K562 (cell line): Measurements from ENCODE around the gene TFDP1. TPM values are rescaled to one million over a fixed set of nuclear protein-coding genes. Genes with fewer than 3 reads are reported as not detected.

Source experiments
- ATAC-seq: fragments of 200-7000 bp; cut with Tn5 transposase; 3 replicates; pipeline ENCODE4 v1.9.1; 2020; ENCODE audit warnings: moderate library complexity
- BruUV-seq: library from RNA; stranded (reverse); fragments of 400-500 nt; replicated peaks from 2 replicates; lab custom pipeline; 2021; lab: Mats Ljungman, UMichigan
- CTCF ChIA-PET: fragments of 300-600 bp; formaldehyde crosslinking; extraction: SDS; loops from one replicate; lab custom pipeline; 2021; ENCODE audit warnings: low intra/inter-chr PET ratio; lab: Yijun Ruan, JAX
- POLR2A ChIA-PET: fragments of 300-600, 350-650 bp; sonication (Branson Sonifier 250); formaldehyde crosslinking; extraction: SDS; loops from one replicate; lab custom pipeline; 2021; ENCODE audit warnings: antibody characterized with exemption, inconsistent platforms; lab: Yijun Ruan, JAX
- DNase-seq, 4 experiments: peaks; one replicate each; pipeline versions ENCODE4 v3.0.0 to v3.0.0-alpha.2; 2011 to 2018; ENCODE audit warnings: low spot score in 3 of 4, mixed read lengths in 3 of 4; ENCODE audit errors: extremely low read depth in 1 of 4
- FAIRE-seq: peaks from 2 replicates; lab custom pipeline; 2011; peaks lifted over from hg19 to GRCh38; lab: Jason Lieb, UNC
- H2AFZ ChIP-seq: 2 replicates; pipeline ENCODE4 v1.6.0; 2011; ENCODE audit warnings: low read depth, low read length, control low read depth, inconsistent platforms
- H3K27ac ChIP-seq: fragments of 200-600 bp; 3 replicates; pipeline ENCODE4 v1.8.0; 2011; ENCODE audit warnings: low read depth, mild to moderate bottlenecking, control low read depth, inconsistent platforms, low read length, moderate library complexity, mixed read lengths; ENCODE audit errors: extremely low read depth
- H3K27me3 ChIP-seq, 2 experiments: fragments of 300-600 bp in 1 of 2; 2 replicates in 1 of 2; 3 replicates in 1 of 2; pipeline versions ENCODE4 v1.6.0 to v1.8.0; 2011; ENCODE audit warnings: inconsistent platforms in 2 of 2, low read length in 2 of 2, mild to moderate bottlenecking in 1 of 2, mixed read lengths in 1 of 2, moderate library complexity in 1 of 2; ENCODE audit not compliant: control insufficient read depth in 2 of 2, insufficient read depth in 2 of 2
- H3K36me3 ChIP-seq: fragments of 300-600 bp; 3 replicates; pipeline ENCODE4 v1.8.0; 2011; ENCODE audit warnings: mild to moderate bottlenecking, low read length, inconsistent platforms; ENCODE audit not compliant: control insufficient read depth, insufficient read depth
- H3K4me1 ChIP-seq, 2 experiments: fragments of 200-600 bp in 1 of 2; replicated peaks in 1 of 2; 2 replicates in 1 of 2; 3 replicates in 1 of 2; pipeline versions ENCODE4 v1.5.1 to v1.8.0; 2011; ENCODE audit warnings: inconsistent platforms in 2 of 2, low read length in 2 of 2, mild to moderate bottlenecking in 1 of 2, mixed read lengths in 1 of 2, moderate library complexity in 1 of 2; ENCODE audit not compliant: control insufficient read depth in 2 of 2, insufficient read depth in 2 of 2
- H3K4me2 ChIP-seq: 2 replicates; pipeline ENCODE4 v1.6.1; 2011; ENCODE audit warnings: low read length, control low read depth, inconsistent platforms, mixed read lengths; ENCODE audit not compliant: insufficient read depth
- H3K4me3 ChIP-seq: fragments of 200-600 bp; sonication (generic), shearing (Covaris generic); 2 replicates; pipeline ENCODE4 v1.5.1; 2016; ENCODE audit warnings: control low read depth, inconsistent platforms
- H3K79me2 ChIP-seq: fragments of 200-600 bp; 3 replicates; pipeline ENCODE4 v1.8.0; 2011; ENCODE audit warnings: low read length, inconsistent platforms; ENCODE audit not compliant: control insufficient read depth, insufficient read depth
- H3K9ac ChIP-seq, 2 experiments: 2 replicates each; pipeline versions ENCODE4 v1.6.0 to v1.6.1; 2011; ENCODE audit warnings: low read depth in 2 of 2, low read length in 2 of 2, control low read depth in 1 of 2, inconsistent platforms in 1 of 2, mild to moderate bottlenecking in 1 of 2, mixed read lengths in 1 of 2; ENCODE audit not compliant: insufficient read depth in 1 of 2
- H3K9me1 ChIP-seq: one replicate; pipeline ENCODE4 v1.6.0; 2011; ENCODE audit warnings: inconsistent platforms, mild to moderate bottlenecking, low read length, moderate library complexity; ENCODE audit not compliant: control insufficient read depth, insufficient read depth
- H3K9me3 ChIP-seq: replicated peaks from 2 replicates; pipeline ENCODE4 v1.5.1; 2011; ENCODE audit warnings: low read depth, low read length, inconsistent platforms; ENCODE audit not compliant: control insufficient read depth, insufficient read depth
- H4K20me1 ChIP-seq: replicated peaks from 2 replicates; pipeline ENCODE4 v1.6.1; 2011; ENCODE audit warnings: low read length, inconsistent platforms, mixed read lengths; ENCODE audit not compliant: control insufficient read depth, insufficient read depth
- DACH1 ChIP-seq: fragments of 450-650 bp; IDR thresholded peaks from 2 replicates; pipeline ENCODE4 v1.6.1; 2018; ENCODE audit not compliant: partially characterized antibody
- GATAD2A ChIP-seq: fragments of 450-650 bp; IDR thresholded peaks from 2 replicates; pipeline ENCODE4 v1.6.1; 2017
- HDAC1 ChIP-seq, 2 experiments: fragments of 450-650 bp; IDR thresholded peaks; 2 replicates each; pipeline ENCODE4 v1.6.1; 2016 to 2017; ENCODE audit warnings: inconsistent platforms in 1 of 2, mild to moderate bottlenecking in 1 of 2, moderate library complexity in 1 of 2
- HLTF ChIP-seq: fragments of 450-650 bp; IDR thresholded peaks from 2 replicates; pipeline ENCODE4 v1.6.1; 2016
- LCOR ChIP-seq: sonication (generic); formaldehyde crosslinking; IDR thresholded peaks from 2 replicates; pipeline ENCODE4 v1.8.0; 2022; ENCODE audit warnings: mild to moderate bottlenecking, missing genetic modification reagents
- MCM2 ChIP-seq: fragments of 450-650 bp; IDR thresholded peaks from 2 replicates; pipeline ENCODE4 v1.6.1; 2017; ENCODE audit warnings: low read depth, mild to moderate bottlenecking
- NEUROD1 ChIP-seq: fragments of 150-350 bp; IDR thresholded peaks from 2 replicates; pipeline ENCODE4 v1.6.1; 2014; ENCODE audit warnings: borderline replicate concordance, low read length, low read depth; ENCODE audit not compliant: partially characterized antibody
- NRF1 ChIP-seq, 2 experiments: fragments of 450-650 bp; IDR thresholded peaks in 1 of 2; conservative IDR thresholded peaks in 1 of 2; 2 replicates each; pipeline ENCODE4 v1.6.1; 2014; ENCODE audit warnings: mild to moderate bottlenecking in 2 of 2
- POLR3G ChIP-seq: IDR thresholded peaks from 2 replicates; pipeline ENCODE4 v1.6.1; 2011; ENCODE audit not compliant: insufficient read length, insufficient replicate concordance; ENCODE audit errors: extremely low read depth
- TEAD2 ChIP-seq: fragments of 450-650 bp; IDR thresholded peaks from 2 replicates; pipeline ENCODE4 v1.6.1; 2016; ENCODE audit warnings: missing genetic modification characterization, control low read depth, missing compliant biosample characterization
- WHSC1 ChIP-seq: IDR thresholded peaks from one replicate; pipeline ENCODE4 v1.6.1; 2012; ENCODE audit warnings: low read length, control low read depth, inconsistent platforms
- ZNF165 ChIP-seq: fragments of 250-450 bp; sonication (Bioruptor Pico); IDR thresholded peaks from 2 replicates; pipeline ENCODE4 v1.4.0; 2020; ENCODE audit warnings: borderline replicate concordance
- ZNF57 ChIP-seq: fragments of 450-650 bp; formaldehyde crosslinking; IDR thresholded peaks from 2 replicates; pipeline ENCODE4 v1.4.0; 2020; ENCODE audit warnings: mild to moderate bottlenecking, moderate library complexity
- ZSCAN29 ChIP-seq: fragments of 450-650 bp; IDR thresholded peaks from 2 replicates; pipeline ENCODE4 v1.6.1; 2017
- ZZZ3 ChIP-seq: fragments of 450-650 bp; IDR thresholded peaks from 2 replicates; pipeline ENCODE4 v1.6.1; 2016; ENCODE audit warnings: antibody characterized with exemption, mild to moderate bottlenecking, moderate library complexity
- WGBS: fragments of 100-300 bp; shearing (Covaris generic); methylation state at CpG from one replicate; pipeline ENCODE4 v1.1.6; 2016; ENCODE audit warnings: low coverage, mixed read lengths; ENCODE audit not compliant: insufficient coverage; ENCODE audit errors: missing lambda C conversion rate; 5-methylcytosine and 5-hydroxymethylcytosine counted together
- in situ Hi-C: fragments of 300-500 bp; cut with MboI; formaldehyde crosslinking; loops from 4 replicates; pipeline ENCODE4 v1.15.0; 2018; ENCODE audit warnings: inconsistent platforms, mixed read lengths
- intact Hi-C: fragments of 100-400 bp; cut with micrococcal nuclease; formaldehyde crosslinking; loops from 2 replicates; pipeline ENCODE4 v1.14.2; 2022
- polyA plus RNA-seq, 8 experiments: library from polyadenylated mRNA; depleted of rRNA in 4 of 8; stranded (reverse) in 5 of 8; unstranded in 3 of 8; fragments of >200 nt; fragmentation: Nextera tagmentation in 2 of 8; fragmentation: Illumina TruSeq in 1 of 8; extraction: Ambion mirVana in 2 of 8; extraction: Trizol in 1 of 8; gene quantifications; 2 replicates each; pipeline versions ENCODE4 v1.2.1 to v1.2.3, GENCODE V29; 2011 to 2014; ENCODE audit warnings: inconsistent platforms in 1 of 8, missing spikeins in 1 of 8
- total RNA-seq, 7 experiments: library from RNA; depleted of rRNA in 6 of 7; stranded (reverse); fragments of >200 nt in 6 of 7; fragmentation: Illumina TruSeq in 2 of 7; extraction: Trizol in 2 of 7; gene quantifications; 2 replicates each; pipeline versions ENCODE4 v1.2.1 to v1.2.3, GENCODE V29; 2011 to 2021; ENCODE audit warnings: low replicate concordance in 1 of 7
- TF ChIP-seq, protein P1 (sequence below): fragments of 450-650 bp; formaldehyde crosslinking; IDR thresholded peaks from 2 replicates; pipeline ENCODE4 v1.4.0; 2020; ENCODE audit warnings: mild to moderate bottlenecking, moderate library complexity
- TF ChIP-seq, protein P2 (sequence below), 2 experiments: fragments of 450-650 bp in 1 of 2; sonication (generic) in 1 of 2; formaldehyde crosslinking in 1 of 2; IDR thresholded peaks in 1 of 2; conservative IDR thresholded peaks in 1 of 2; 2 replicates each; pipeline versions ENCODE4 v1.6.1 to v1.8.1; 2016 to 2023; ENCODE audit warnings: mild to moderate bottlenecking in 2 of 2, moderate library complexity in 2 of 2, inconsistent platforms in 1 of 2, missing genetic modification reagents in 1 of 2
- TF ChIP-seq, protein P3 (sequence below), 2 experiments: fragments of 450-650 bp; IDR thresholded peaks; 2 replicates each; pipeline ENCODE4 v1.6.1; 2016
- TF ChIP-seq, protein P4 (sequence below): sonication (generic); formaldehyde crosslinking; IDR thresholded peaks from 2 replicates; pipeline ENCODE4 v1.8.1; 2023; ENCODE audit warnings: mild to moderate bottlenecking, missing genetic modification reagents

The TFDP1 gene
- total and polyA plus RNA-seq, 9 of the 15 experiments (the other 6 are each of a cell fraction or from before 2014, with no cell fraction given) = 33.8 to 145 (median 69.1) TPM

DNA sequence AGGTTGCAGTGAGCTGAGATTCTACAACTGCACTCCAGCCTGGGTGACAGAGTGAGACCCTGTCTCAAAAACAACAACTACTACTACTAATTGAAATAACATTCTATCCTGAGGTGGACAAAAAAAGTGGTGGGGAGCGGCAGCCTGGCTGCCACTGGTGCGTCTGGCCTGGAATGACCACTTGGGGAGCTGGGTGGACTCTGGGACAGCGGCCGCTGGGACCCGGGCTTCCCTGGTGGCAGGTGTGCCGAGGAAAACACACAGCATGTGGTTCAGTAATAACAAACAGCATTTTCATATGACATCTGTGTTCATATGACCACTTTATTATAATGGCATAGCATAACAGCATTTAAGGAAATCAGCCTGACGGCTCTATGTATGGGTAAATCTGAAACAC lies 33.9 kb downstream of the TFDP1 start:
- no TSS peak for BruUV-seq
- FAIRE-seq (no peak), DNase-seq (no peak), ATAC-seq (no peak)
- Histone ChIP-seq H3K27me3 (no peaks in the 10 kb centered on the region), H3K27ac (no peak overlapping the region), H3K9ac (no peak overlapping the region), H3K79me2 (peaks cover 71% of the 10 kb centered on the region), H3K4me3 (no peak overlapping the region), H4K20me1 (no peaks in the 10 kb centered on the region; the same call in none of the 2 replicates), H3K36me3 (peaks cover 67% of the 10 kb centered on the region; the same call in 2 of the 3 replicates), H3K4me1 (peaks cover 0 to 9% of the 10 kb centered on the region in 2 experiments; a peak in 2 of 5 replicates), H2AFZ (no peak overlapping the region), H3K4me2 (no peak overlapping the region), H3K9me3 (no peaks in the 10 kb centered on the region), H3K9me1 (no peaks in the 10 kb centered on the region)
- WGBS = 96% methylated on average over 7 of the region's 7 CpGs
- in situ Hi-C loops (no loop called here), intact Hi-C loops (no loop called here)
- ChIA-PET POLR2A (no interaction called here), CTCF (no interaction called here)
- TF ChIP-seq DACH1 (no peak), NRF1 (conservative IDR thresholded peaks at IDR 0.05 in 1 of 2, IDR thresholded peaks at IDR 0.05 in 1 of 2) (no peak), HDAC1 (IDR thresholded peaks at IDR 0.05) (no peak), POLR3G (no peak), HLTF (no peak), ZZZ3 (no peak), ZNF57 (CRISPR knock-in tag) (no peak), GATAD2A (no peak), TEAD2 (tag) (no peak), ZSCAN29 (no peak), MCM2 (no peak), NEUROD1 (no peak), ZNF165 (CRISPR knock-in tag) (no peak), LCOR (CRISPR knock-in tag) (no peak), WHSC1 (no peak)
- TF ChIP-seq, protein P1, sequence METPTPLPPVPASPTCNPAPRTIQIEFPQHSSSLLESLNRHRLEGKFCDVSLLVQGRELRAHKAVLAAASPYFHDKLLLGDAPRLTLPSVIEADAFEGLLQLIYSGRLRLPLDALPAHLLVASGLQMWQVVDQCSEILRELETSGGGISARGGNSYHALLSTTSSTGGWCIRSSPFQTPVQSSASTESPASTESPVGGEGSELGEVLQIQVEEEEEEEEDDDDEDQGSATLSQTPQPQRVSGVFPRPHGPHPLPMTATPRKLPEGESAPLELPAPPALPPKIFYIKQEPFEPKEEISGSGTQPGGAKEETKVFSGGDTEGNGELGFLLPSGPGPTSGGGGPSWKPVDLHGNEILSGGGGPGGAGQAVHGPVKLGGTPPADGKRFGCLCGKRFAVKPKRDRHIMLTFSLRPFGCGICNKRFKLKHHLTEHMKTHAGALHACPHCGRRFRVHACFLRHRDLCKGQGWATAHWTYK = no peak
- TF ChIP-seq, protein P2, sequence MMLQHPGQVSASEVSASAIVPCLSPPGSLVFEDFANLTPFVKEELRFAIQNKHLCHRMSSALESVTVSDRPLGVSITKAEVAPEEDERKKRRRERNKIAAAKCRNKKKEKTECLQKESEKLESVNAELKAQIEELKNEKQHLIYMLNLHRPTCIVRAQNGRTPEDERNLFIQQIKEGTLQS (IDR thresholded peaks at IDR 0.05) = no peak
- TF ChIP-seq, protein P2 (CRISPR knock-in tag; conservative IDR thresholded peaks at IDR 0.05) = no peak
- TF ChIP-seq, protein P3, sequence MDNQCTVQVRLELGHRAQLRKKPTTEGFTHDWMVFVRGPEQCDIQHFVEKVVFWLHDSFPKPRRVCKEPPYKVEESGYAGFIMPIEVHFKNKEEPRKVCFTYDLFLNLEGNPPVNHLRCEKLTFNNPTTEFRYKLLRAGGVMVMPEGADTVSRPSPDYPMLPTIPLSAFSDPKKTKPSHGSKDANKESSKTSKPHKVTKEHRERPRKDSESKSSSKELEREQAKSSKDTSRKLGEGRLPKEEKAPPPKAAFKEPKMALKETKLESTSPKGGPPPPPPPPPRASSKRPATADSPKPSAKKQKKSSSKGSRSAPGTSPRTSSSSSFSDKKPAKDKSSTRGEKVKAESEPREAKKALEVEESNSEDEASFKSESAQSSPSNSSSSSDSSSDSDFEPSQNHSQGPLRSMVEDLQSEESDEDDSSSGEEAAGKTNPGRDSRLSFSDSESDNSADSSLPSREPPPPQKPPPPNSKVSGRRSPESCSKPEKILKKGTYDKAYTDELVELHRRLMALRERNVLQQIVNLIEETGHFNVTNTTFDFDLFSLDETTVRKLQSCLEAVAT (IDR thresholded peaks at IDR 0.05) = no peak
- TF ChIP-seq, protein P4, sequence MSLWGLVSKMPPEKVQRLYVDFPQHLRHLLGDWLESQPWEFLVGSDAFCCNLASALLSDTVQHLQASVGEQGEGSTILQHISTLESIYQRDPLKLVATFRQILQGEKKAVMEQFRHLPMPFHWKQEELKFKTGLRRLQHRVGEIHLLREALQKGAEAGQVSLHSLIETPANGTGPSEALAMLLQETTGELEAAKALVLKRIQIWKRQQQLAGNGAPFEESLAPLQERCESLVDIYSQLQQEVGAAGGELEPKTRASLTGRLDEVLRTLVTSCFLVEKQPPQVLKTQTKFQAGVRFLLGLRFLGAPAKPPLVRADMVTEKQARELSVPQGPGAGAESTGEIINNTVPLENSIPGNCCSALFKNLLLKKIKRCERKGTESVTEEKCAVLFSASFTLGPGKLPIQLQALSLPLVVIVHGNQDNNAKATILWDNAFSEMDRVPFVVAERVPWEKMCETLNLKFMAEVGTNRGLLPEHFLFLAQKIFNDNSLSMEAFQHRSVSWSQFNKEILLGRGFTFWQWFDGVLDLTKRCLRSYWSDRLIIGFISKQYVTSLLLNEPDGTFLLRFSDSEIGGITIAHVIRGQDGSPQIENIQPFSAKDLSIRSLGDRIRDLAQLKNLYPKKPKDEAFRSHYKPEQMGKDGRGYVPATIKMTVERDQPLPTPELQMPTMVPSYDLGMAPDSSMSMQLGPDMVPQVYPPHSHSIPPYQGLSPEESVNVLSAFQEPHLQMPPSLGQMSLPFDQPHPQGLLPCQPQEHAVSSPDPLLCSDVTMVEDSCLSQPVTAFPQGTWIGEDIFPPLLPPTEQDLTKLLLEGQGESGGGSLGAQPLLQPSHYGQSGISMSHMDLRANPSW (CRISPR knock-in tag) = no peak
